ENCODE data around the gene ZPBP2.

Gene ZPBP2, protein sequence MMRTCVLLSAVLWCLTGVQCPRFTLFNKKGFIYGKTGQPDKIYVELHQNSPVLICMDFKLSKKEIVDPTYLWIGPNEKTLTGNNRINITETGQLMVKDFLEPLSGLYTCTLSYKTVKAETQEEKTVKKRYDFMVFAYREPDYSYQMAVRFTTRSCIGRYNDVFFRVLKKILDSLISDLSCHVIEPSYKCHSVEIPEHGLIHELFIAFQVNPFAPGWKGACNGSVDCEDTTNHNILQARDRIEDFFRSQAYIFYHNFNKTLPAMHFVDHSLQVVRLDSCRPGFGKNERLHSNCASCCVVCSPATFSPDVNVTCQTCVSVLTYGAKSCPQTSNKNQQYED

DNA sequence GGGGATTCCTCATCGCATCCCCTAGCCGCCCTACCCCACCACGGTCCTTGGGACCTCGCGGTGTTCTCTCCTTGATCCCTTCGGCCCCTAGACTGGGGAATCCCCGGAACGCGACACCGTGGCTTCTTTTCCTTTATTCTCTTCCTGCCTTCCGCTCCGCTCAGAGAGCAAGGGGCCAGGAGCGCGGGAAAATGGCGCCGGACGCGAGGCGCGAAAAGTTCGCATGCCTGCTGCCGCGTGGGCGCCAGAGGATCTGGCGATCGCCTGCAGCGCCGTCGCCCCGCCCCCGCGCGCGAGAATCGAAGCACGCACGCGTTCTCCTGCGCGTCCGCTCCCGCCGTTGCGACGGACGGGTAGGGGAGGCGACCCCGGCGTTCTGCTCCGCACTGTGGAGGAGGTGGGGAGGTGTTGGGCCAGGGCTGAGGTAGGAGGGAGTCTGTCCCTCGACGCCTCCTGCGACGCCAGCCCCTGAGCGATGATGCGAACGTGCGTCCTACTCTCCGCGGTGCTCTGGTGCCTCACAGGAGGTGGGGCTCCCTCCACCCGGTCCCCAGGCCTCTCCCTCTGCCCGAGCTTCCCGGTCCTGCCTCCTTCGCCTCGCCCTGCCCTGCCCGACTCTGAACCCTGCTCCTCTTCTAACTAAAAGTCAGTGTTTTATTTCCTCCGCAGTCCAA is at the start of gene ZPBP2:
TSS of gene ZPBP2 (plus strand) at position 323 of the 674 bp plus-strand sequence. CDS start at position 476, 153 bp downstream.
- peak within 1 kb of the TSS in 1 of 2 donors; percentile 41 for H3K4me3 ChIP-seq (ENCODE audit: low read depth in 1 of 2, low read length in 2 of 2)
- H3K9me3 ChIP-seq (ENCODE audit: control insufficient read depth in 1 of 2, low read length in 2 of 2), result peaks cover 7 to 11% of the 10 kb centered on the region in 2 donors
- H3K27ac ChIP-seq (ENCODE audit: low read length), result no peak within 1 kb of the TSS
- peaks cover 0 to 7% of the 10 kb centered on the region in 2 donors for H3K4me1 ChIP-seq (ENCODE audit: control insufficient read depth in 1 of 2, insufficient read depth in 2 of 2, low read length in 2 of 2)
- peaks cover 34% of the 10 kb centered on the region for H3K27me3 ChIP-seq (ENCODE audit: low read depth, low read length)
- H3K36me3 ChIP-seq (ENCODE audit: control insufficient read depth in 1 of 2, insufficient read depth in 2 of 2, low read length in 2 of 2), result no peaks in the 10 kb centered on the region

DNA sequence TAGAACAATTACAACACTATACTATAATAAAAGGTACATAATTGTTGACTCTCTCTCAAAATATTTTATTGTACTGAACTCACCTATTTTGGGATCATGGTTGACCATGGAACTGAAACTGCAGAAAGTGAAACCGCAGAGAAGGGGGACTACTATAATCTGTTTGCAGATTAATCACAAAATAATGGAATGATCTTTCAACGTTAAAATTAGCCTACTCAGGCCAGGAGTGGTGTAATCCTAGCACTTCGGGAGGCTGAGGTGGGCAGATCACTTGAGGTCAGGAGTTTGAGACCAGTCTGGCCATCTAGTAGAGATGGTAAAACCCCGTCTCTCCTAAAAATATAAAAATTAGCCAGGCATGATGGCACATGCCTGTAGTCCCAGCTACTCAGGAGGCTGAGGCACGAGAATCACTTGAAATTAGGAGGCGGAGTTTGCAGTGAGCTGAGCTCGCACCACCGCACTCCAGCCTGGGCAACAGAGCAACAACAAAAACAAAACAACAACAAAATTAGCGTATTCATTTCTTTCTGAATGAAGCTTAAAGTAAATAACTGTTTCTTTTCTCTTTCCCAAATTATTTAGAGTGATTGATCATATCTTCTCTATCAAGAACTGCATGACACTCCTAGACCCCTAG is 49.5 kb upstream of the ZPBP2 start:
- H3K27me3 ChIP-seq (ENCODE audit: low read depth, low read length), result no peaks in the 10 kb centered on the region
- H3K9me3 ChIP-seq (ENCODE audit: control insufficient read depth in 1 of 2, low read length in 2 of 2), result no peaks in the 10 kb centered on the region
- H3K36me3 ChIP-seq (ENCODE audit: control insufficient read depth in 1 of 2, insufficient read depth in 2 of 2, low read length in 2 of 2), result no peaks in the 10 kb centered on the region
- no peak overlapping the region for H3K4me3 ChIP-seq (ENCODE audit: low read depth in 1 of 2, low read length in 2 of 2)
- H3K27ac ChIP-seq (ENCODE audit: low read length), result no peak overlapping the region
- no peaks in the 10 kb centered on the region for H3K4me1 ChIP-seq (ENCODE audit: control insufficient read depth in 1 of 2, insufficient read depth in 2 of 2, low read length in 2 of 2)

DNA sequence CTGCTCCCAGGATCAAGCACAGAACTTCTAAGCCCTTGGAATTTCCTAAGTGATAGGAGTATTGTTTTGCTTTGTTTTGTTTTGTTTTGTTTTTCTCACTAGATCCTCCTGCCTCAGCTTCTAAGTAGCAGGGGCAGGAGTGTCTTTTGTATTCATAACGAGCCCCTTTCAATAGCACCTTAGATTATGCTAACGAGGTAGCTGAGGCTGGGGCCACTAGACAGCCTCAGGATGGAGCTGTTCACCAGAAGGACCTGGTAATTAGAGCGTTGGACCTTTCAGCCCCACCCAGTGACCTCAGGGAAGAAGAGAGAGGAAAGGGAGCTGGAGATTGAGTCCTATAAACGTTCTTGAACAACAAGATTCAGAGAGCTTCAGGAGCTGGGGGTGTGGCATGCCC is 47.5 kb upstream of the ZPBP2 start:
- Histone ChIP-seq H3K4me1 (ENCODE audit: control insufficient read depth in 1 of 2, insufficient read depth in 2 of 2, low read length in 2 of 2) (no peaks in the 10 kb centered on the region), H3K4me3 (ENCODE audit: low read depth in 1 of 2, low read length in 2 of 2) (no peak overlapping the region), H3K27ac (ENCODE audit: low read length) (no peak overlapping the region), H3K36me3 (ENCODE audit: control insufficient read depth in 1 of 2, insufficient read depth in 2 of 2, low read length in 2 of 2) (no peaks in the 10 kb centered on the region), H3K9me3 (ENCODE audit: control insufficient read depth in 1 of 2, low read length in 2 of 2) (peaks cover 0 to 4% of the 10 kb centered on the region in 2 donors), H3K27me3 (ENCODE audit: low read depth, low read length) (no peaks in the 10 kb centered on the region)

DNA sequence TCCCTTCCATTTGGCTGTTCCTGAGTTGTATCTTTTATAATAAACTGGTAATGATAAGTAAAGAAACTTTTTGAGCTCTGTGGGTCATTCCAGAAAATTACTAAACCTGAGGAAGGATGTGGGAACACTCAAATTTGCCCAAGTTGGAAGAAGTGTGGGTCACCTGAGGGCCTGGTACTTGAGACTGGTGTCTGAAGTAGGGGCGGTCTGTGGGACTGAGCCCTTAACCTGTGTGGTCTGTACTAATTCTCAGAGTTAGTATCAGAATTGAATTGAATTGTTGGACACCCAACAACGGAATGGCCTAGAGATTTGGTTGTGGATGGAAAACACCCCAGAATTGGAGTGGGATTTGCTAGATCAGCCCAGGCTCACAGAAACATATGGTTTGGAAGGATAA is 47.0 kb upstream of the ZPBP2 start:
- H3K27me3 ChIP-seq (ENCODE audit: low read depth, low read length), result no peaks in the 10 kb centered on the region
- H3K4me3 ChIP-seq (ENCODE audit: low read depth in 1 of 2, low read length in 2 of 2), result no peak overlapping the region
- H3K27ac ChIP-seq (ENCODE audit: low read length), result no peak overlapping the region
- peaks cover 0 to 4% of the 10 kb centered on the region in 2 donors for H3K9me3 ChIP-seq (ENCODE audit: control insufficient read depth in 1 of 2, low read length in 2 of 2)
- no peaks in the 10 kb centered on the region for H3K36me3 ChIP-seq (ENCODE audit: control insufficient read depth in 1 of 2, insufficient read depth in 2 of 2, low read length in 2 of 2)
- H3K4me1 ChIP-seq (ENCODE audit: control insufficient read depth in 1 of 2, insufficient read depth in 2 of 2, low read length in 2 of 2), result no peaks in the 10 kb centered on the region

DNA sequence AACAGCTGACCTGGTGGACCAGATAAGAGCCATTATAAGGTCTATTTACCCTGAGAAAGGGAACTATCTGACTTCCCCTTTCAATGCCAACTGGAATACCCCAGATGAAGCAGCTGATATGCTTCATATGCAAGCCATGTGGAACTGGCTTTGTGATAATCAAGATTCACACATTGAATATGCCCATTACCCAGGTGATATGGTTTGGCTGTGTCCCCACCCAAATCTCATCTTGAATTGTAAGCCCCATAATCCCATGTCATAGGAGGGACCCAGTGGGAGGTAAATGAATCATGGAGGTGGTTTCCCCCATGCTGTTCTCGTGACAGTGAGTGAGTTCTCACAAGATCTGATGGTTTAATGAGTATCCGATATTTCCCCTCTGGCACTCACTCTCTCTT is 46.0 kb upstream of the ZPBP2 start:
- no peak overlapping the region for H3K27ac ChIP-seq (ENCODE audit: low read length)
- no peak overlapping the region for H3K4me3 ChIP-seq (ENCODE audit: low read depth in 1 of 2, low read length in 2 of 2)
- H3K9me3 ChIP-seq (ENCODE audit: control insufficient read depth in 1 of 2, low read length in 2 of 2), result peaks cover 0 to 4% of the 10 kb centered on the region in 2 donors

DNA sequence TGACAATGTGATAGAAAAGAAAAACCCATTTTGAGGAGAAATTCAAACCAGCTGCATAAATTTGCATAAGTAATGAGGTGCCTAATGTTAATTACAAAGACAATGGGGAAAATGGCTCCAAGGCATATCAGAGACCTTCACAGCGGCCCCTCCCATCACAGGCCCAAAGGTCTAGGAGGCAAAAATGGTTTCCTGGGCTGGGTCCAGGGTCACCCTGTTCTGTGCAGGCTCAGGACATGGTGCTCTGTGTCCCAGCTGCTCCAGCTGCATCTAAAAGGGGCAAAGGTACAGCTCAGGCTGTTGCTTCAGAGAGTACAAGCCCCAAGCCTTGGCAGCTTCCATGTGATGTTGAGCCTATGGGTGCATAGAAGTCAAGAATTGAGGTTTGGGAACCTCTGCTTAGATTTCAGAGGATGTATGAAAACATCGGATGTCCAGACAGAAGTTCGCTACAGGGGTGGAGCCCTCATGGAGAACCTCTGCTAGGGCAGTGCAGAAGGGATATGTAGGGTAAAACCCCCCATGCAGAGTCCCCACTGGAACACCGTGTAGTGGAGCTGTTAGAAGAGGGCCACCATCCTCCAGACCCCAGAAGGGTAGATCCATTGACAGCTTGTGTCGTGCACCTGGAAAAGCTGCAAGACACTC is 44.5 kb upstream of the ZPBP2 start:
- Histone ChIP-seq H3K27me3 (ENCODE audit: low read depth, low read length) (no peaks in the 10 kb centered on the region), H3K9me3 (ENCODE audit: control insufficient read depth in 1 of 2, low read length in 2 of 2) (peaks cover 0 to 4% of the 10 kb centered on the region in 2 donors), H3K27ac (ENCODE audit: low read length) (no peak overlapping the region), H3K4me1 (ENCODE audit: control insufficient read depth in 1 of 2, insufficient read depth in 2 of 2, low read length in 2 of 2) (no peaks in the 10 kb centered on the region), H3K36me3 (ENCODE audit: control insufficient read depth in 1 of 2, insufficient read depth in 2 of 2, low read length in 2 of 2) (no peaks in the 10 kb centered on the region), H3K4me3 (ENCODE audit: low read depth in 1 of 2, low read length in 2 of 2) (no peak overlapping the region)

More for the DNA sequence above, 46.0 kb upstream of the ZPBP2 start:
- Histone ChIP-seq H3K4me1 (ENCODE audit: control insufficient read depth in 1 of 2, insufficient read depth in 2 of 2, low read length in 2 of 2) (no peaks in the 10 kb centered on the region), H3K36me3 (ENCODE audit: control insufficient read depth in 1 of 2, insufficient read depth in 2 of 2, low read length in 2 of 2) (no peaks in the 10 kb centered on the region), H3K27me3 (ENCODE audit: low read depth, low read length) (no peaks in the 10 kb centered on the region)

DNA sequence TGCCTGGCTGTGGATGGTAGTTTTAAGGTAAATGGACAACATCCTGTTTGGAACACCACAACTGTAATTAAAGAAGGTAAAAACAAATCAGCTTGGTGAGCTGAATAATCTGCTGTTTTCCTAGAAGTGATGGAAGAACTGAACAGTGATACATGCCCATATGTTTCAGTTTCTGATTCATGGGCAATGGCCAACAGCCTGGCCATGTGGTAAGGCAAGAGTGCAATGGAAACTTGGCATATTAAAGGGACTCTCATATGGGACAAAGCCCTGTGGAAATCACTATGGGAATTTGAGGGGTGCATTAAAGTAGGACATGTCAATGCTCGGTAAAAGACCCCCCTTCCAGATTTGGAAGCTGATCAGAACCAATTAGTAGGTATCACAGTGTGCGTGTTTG is 41.7 kb upstream of the ZPBP2 start:
- peaks cover 0 to 4% of the 10 kb centered on the region in 2 donors for H3K9me3 ChIP-seq (ENCODE audit: control insufficient read depth in 1 of 2, low read length in 2 of 2)
- H3K27ac ChIP-seq (ENCODE audit: low read length), result no peak overlapping the region
- no peaks in the 10 kb centered on the region for H3K36me3 ChIP-seq (ENCODE audit: control insufficient read depth in 1 of 2, insufficient read depth in 2 of 2, low read length in 2 of 2)
- H3K4me1 ChIP-seq (ENCODE audit: control insufficient read depth in 1 of 2, insufficient read depth in 2 of 2, low read length in 2 of 2), result no peaks in the 10 kb centered on the region
- no peaks in the 10 kb centered on the region for H3K27me3 ChIP-seq (ENCODE audit: low read depth, low read length)
- H3K4me3 ChIP-seq (ENCODE audit: low read depth in 1 of 2, low read length in 2 of 2), result no peak overlapping the region

DNA sequence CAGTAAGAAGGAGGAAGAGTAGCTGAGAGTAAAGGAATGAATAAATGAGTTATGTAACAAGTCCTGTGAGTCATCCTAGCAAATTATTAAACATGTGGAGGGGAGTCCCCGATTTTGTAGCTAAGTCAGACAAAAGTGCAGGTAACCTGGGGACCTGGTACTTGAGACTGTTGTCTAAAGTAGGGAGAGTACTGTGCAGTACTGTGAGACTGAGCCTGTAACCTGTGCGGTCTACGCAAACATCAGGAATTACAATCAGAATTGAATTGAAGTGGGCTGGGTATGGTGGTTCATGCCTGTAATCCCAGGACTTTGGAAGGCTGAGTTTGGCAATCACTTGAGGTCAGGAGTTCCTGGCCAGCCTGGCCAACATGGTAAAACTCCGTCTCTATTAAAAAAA is 39.6 kb upstream of the ZPBP2 start:
- Histone ChIP-seq H3K36me3 (ENCODE audit: control insufficient read depth in 1 of 2, insufficient read depth in 2 of 2, low read length in 2 of 2) (no peaks in the 10 kb centered on the region), H3K4me1 (ENCODE audit: control insufficient read depth in 1 of 2, insufficient read depth in 2 of 2, low read length in 2 of 2) (no peaks in the 10 kb centered on the region), H3K9me3 (ENCODE audit: control insufficient read depth in 1 of 2, low read length in 2 of 2) (peaks cover 0 to 4% of the 10 kb centered on the region in 2 donors), H3K27me3 (ENCODE audit: low read depth, low read length) (no peaks in the 10 kb centered on the region), H3K4me3 (ENCODE audit: low read depth in 1 of 2, low read length in 2 of 2) (no peak overlapping the region), H3K27ac (ENCODE audit: low read length) (no peak overlapping the region)

DNA sequence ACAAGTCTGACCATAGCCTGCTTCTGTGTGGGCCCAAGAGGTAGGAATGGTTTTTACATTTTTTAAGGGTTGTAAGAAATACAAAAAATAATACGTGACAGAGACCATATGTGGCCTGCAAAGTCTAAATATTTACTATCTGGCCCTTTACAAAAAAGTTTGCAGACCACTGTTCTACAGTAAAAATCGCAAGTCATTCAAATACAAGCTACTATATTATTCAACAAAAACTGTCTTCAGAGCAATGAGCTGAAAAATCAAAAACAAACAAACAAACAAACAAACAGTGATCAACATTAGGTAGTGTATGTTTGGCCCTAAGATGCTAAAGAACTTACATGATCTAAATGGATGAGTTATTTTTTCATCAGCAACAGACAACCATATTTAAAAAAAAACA is 36.4 kb upstream of the ZPBP2 start:
- Histone ChIP-seq H3K9me3 (ENCODE audit: control insufficient read depth in 1 of 2, low read length in 2 of 2) (peaks cover 0 to 11% of the 10 kb centered on the region in 2 donors), H3K27me3 (ENCODE audit: low read depth, low read length) (no peaks in the 10 kb centered on the region), H3K36me3 (ENCODE audit: control insufficient read depth in 1 of 2, insufficient read depth in 2 of 2, low read length in 2 of 2) (no peaks in the 10 kb centered on the region), H3K27ac (ENCODE audit: low read length) (no peak overlapping the region), H3K4me1 (ENCODE audit: control insufficient read depth in 1 of 2, insufficient read depth in 2 of 2, low read length in 2 of 2) (no peaks in the 10 kb centered on the region), H3K4me3 (ENCODE audit: low read depth in 1 of 2, low read length in 2 of 2) (no peak overlapping the region)

DNA sequence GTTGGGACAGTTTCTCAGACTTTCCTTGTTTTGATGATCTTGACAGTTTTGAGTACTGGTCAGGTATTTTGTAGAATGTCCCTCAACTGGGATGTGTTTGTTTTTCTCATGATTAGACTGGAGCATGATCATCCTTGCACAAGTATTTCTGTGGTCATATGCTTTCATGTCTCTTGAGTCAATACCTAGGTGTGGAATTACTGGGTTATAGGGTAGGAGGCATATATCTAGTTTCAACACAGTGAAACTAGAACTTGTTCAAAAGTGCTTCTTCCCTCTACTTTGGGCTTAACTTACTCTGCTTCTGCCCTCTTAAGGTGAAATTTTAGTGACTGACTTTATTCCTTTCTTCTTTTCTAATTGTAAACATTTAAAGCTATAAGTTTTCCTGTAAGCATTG is 34.0 kb upstream of the ZPBP2 start:
- Histone ChIP-seq H3K9me3 (ENCODE audit: control insufficient read depth in 1 of 2, low read length in 2 of 2) (peaks cover 0 to 11% of the 10 kb centered on the region in 2 donors), H3K27ac (ENCODE audit: low read length) (no peak overlapping the region), H3K36me3 (ENCODE audit: control insufficient read depth in 1 of 2, insufficient read depth in 2 of 2, low read length in 2 of 2) (no peaks in the 10 kb centered on the region), H3K27me3 (ENCODE audit: low read depth, low read length) (no peaks in the 10 kb centered on the region), H3K4me1 (ENCODE audit: control insufficient read depth in 1 of 2, insufficient read depth in 2 of 2, low read length in 2 of 2) (no peaks in the 10 kb centered on the region), H3K4me3 (ENCODE audit: low read depth in 1 of 2, low read length in 2 of 2) (no peak overlapping the region)

Data from muscle layer of duodenum (tissue), 2 donors.